PC-3 (cell line): ENCODE measurements around the gene APBA2. TPM values are rescaled to one million over a fixed set of nuclear protein-coding genes. Genes with fewer than 3 reads are reported as not detected.
"Not testable (repeated sequence)": the region's sequence is repeated elsewhere in the genome, so short reads cannot be mapped to it uniquely, and the experiment has no call there.

ENCODE experiments used
- ATAC-seq: fragments of 200-7000 bp; cut with Tn5 transposase; 2 replicates; pipeline ENCODE4 v1.9.1; 2020; ENCODE audit warnings: mild to moderate bottlenecking, moderate library complexity
- BruUV-seq: library from RNA; stranded (reverse); fragments of 400-500 nt; replicated peaks from 2 replicates; lab custom pipeline; 2021; lab: Mats Ljungman, UMichigan
- CTCF ChIA-PET: fragments of 300-600 bp; sonication (Branson Sonifier 250); formaldehyde crosslinking; loops from one replicate; lab custom pipeline; 2022; ENCODE audit warnings: antibody characterized with exemption; lab: Charles Lee
- POLR2A ChIA-PET: fragments of 300-600 bp; sonication (Branson Sonifier 250); formaldehyde crosslinking; loops from one replicate; lab custom pipeline; 2022; ENCODE audit warnings: antibody characterized with exemption; ENCODE audit not compliant: unreplicated experiment; lab: Charles Lee
- DNase-seq: peaks from one replicate; pipeline ENCODE4 v3.0.0-alpha.2; 2015
- H2AFZ ChIP-seq: fragments of 300-600 bp; sonication (generic); 2 replicates; pipeline ENCODE4 v1.6.0; 2016; ENCODE audit warnings: antibody characterized with exemption, low read length
- H3F3A ChIP-seq: fragments of 300-600 bp; sonication (generic); one replicate; pipeline ENCODE4 v1.6.0; 2017; ENCODE audit warnings: antibody characterized with exemption, low read length, control low read depth, mild to moderate bottlenecking; ENCODE audit not compliant: unreplicated experiment
- H3K27ac ChIP-seq: fragments of 300-600 bp; sonication (generic); 2 replicates; pipeline ENCODE4 v1.5.1; 2016; ENCODE audit warnings: mild to moderate bottlenecking, low read length
- H3K27me3 ChIP-seq: fragments of 300-600 bp; sonication (generic); 2 replicates; pipeline ENCODE4 v1.6.1; 2016; ENCODE audit warnings: low read length, mixed read lengths
- H3K36me3 ChIP-seq: fragments of 300-600 bp; sonication (generic); 2 replicates; pipeline ENCODE4 v1.6.1; 2016; ENCODE audit warnings: low read depth, mixed run types, low read length, mixed read lengths
- H3K4me1 ChIP-seq: fragments of 300-600 bp; sonication (generic); 2 replicates; pipeline ENCODE4 v1.5.1; 2016; ENCODE audit warnings: low read length; ENCODE audit not compliant: insufficient read depth
- H3K4me2 ChIP-seq: fragments of 300-600 bp; sonication (generic); 2 replicates; pipeline ENCODE4 v1.6.0; 2016; ENCODE audit warnings: low read length
- H3K4me3 ChIP-seq: fragments of 300-600 bp; sonication (generic); 2 replicates; pipeline ENCODE4 v1.5.1; 2016; ENCODE audit warnings: mild to moderate bottlenecking, low read length, mixed read lengths
- H3K79me2 ChIP-seq: fragments of 300-600 bp; sonication (generic); 2 replicates; pipeline ENCODE4 v1.6.1; 2017; ENCODE audit warnings: low read length, mixed read lengths
- H3K9ac ChIP-seq: fragments of 300-600 bp; sonication (generic); 2 replicates; pipeline ENCODE4 v1.6.0; 2016; ENCODE audit warnings: mild to moderate bottlenecking, low read length
- H3K9me2 ChIP-seq: fragments of 300-600 bp; sonication (generic); replicated peaks from 2 replicates; pipeline ENCODE4 v1.6.1; 2016; ENCODE audit warnings: mixed run types, low read length, mixed read lengths
- H3K9me3 ChIP-seq: fragments of 300-600 bp; sonication (generic); 2 replicates; pipeline ENCODE4 v1.6.1; 2016; ENCODE audit warnings: low read length, mixed read lengths
- H4K20me1 ChIP-seq: fragments of 300-600 bp; sonication (generic); 2 replicates; pipeline ENCODE4 v1.6.1; 2016; ENCODE audit warnings: low read length, mixed read lengths
- CTCF ChIP-seq: fragments of 300-600 bp; sonication (generic); conservative IDR thresholded peaks from 2 replicates; pipeline ENCODE4 v1.5.1; 2017; ENCODE audit warnings: antibody characterized with exemption, low read depth, mild to moderate bottlenecking, low read length
- EZH2 ChIP-seq: fragments of 300-600 bp; sonication (generic); IDR thresholded peaks from one replicate; pipeline ENCODE4 v1.6.1; 2017; ENCODE audit warnings: antibody characterized with exemption, mild to moderate bottlenecking, low read length; ENCODE audit not compliant: unreplicated experiment
- EZH2phosphoT487 ChIP-seq: fragments of 300-600 bp; sonication (generic); IDR thresholded peaks from 2 replicates; pipeline ENCODE4 v1.6.1; 2018; ENCODE audit warnings: mild to moderate bottlenecking, antibody characterized with exemption, low read length, borderline replicate concordance
- intact Hi-C: fragments of 100-400 bp; cut with micrococcal nuclease; formaldehyde crosslinking; loops from 2 replicates; pipeline ENCODE4 v1.9.0; 2023
- total RNA-seq: library from RNA; depleted of rRNA; stranded (reverse); fragments of >200 nt; gene quantifications from 2 replicates; pipeline ENCODE4 v1.2.3, GENCODE V29; 2014

APBA2 gene
- total RNA-seq, 1 experiment from 2014 or later: 61.7 TPM

- no peak for DNase-seq
- Histone ChIP-seq H3K9me3 (no peaks in the 10 kb centered on the region), H3K79me2 (no peaks in the 10 kb centered on the region), H3K4me1 (peaks cover 10% of the 10 kb centered on the region), H3K27me3 (no peaks in the 10 kb centered on the region), H3K9ac (no peak overlapping the region), H3K4me3 (no peak overlapping the region), H3K36me3 (no peaks in the 10 kb centered on the region), H3K4me2 (no peak overlapping the region), H3K9me2 (no peaks in the 10 kb centered on the region), H3F3A (no peaks in the 10 kb centered on the region), H2AFZ (no peak overlapping the region), H3K27ac (no peak overlapping the region), H4K20me1 (peaks cover 5% of the 10 kb centered on the region)
- CTCF ChIA-PET: interaction anchor here (0.6 kb wide), 1 partner anchor 141 kb away, joined by 6 read pairs; no protein-coding TSS in a partner anchor
- no peak for ATAC-seq
- no peak for TF ChIP-seq EZH2phosphoT487
- TF ChIP-seq CTCF: no peak
- TF ChIP-seq EZH2: no peak
- intact Hi-C loops: no loop called here
- no TSS peak for BruUV-seq
- POLR2A ChIA-PET: no interaction called here
These were observed 133.5 kb downstream of the APBA2 start for GRCh38 chr15:29018995-29019976.

GRCh38 chr15:29021857-29022256 lies 136.1 kb downstream of the APBA2 start:
- intact Hi-C loops: no loop called here
- no TSS peak for BruUV-seq
- peaks cover 8% of the 10 kb centered on the region; the same call in 1 of the 2 replicates for H3K4me1 ChIP-seq
- CTCF ChIA-PET: no interaction called here
- ATAC-seq (no peak), DNase-seq (no peak)
- H2AFZ ChIP-seq: no peak overlapping the region
- no peaks in the 10 kb centered on the region for H3F3A ChIP-seq
- H3K9ac ChIP-seq: no peak overlapping the region
- POLR2A ChIA-PET: no interaction called here
- TF ChIP-seq EZH2: no peak
- TF ChIP-seq CTCF: no peak
- TF ChIP-seq EZH2phosphoT487: no peak
- no peaks in the 10 kb centered on the region for H3K9me2 ChIP-seq
- H4K20me1 ChIP-seq: peaks cover 5% of the 10 kb centered on the region; the same call in 1 of the 2 replicates
- H3K79me2 ChIP-seq: no peaks in the 10 kb centered on the region
- H3K9me3 ChIP-seq: no peaks in the 10 kb centered on the region
- no peaks in the 10 kb centered on the region for H3K36me3 ChIP-seq
- no peak overlapping the region for H3K4me2 ChIP-seq
- no peak overlapping the region for H3K4me3 ChIP-seq
- H3K27ac ChIP-seq: no peak overlapping the region
- H3K27me3 ChIP-seq: no peaks in the 10 kb centered on the region

GRCh38 chr15:29024662-29025061 lies 138.9 kb downstream of the APBA2 start:
- Histone ChIP-seq H3K4me3 (no peak overlapping the region), H3K9ac (no peak overlapping the region), H4K20me1 (no peaks in the 10 kb centered on the region), H3K9me2 (no peaks in the 10 kb centered on the region), H3F3A (no peaks in the 10 kb centered on the region), H3K27me3 (no peaks in the 10 kb centered on the region), H3K36me3 (no peaks in the 10 kb centered on the region), H3K4me1 (no peaks in the 10 kb centered on the region), H3K4me2 (no peak overlapping the region), H3K27ac (no peak overlapping the region), H3K9me3 (no peaks in the 10 kb centered on the region), H3K79me2 (no peaks in the 10 kb centered on the region), H2AFZ (no peak overlapping the region)
- intact Hi-C loops: no loop called here
- POLR2A ChIA-PET: no interaction called here
- no peak for ATAC-seq
- DNase-seq: no peak
- no peak for TF ChIP-seq EZH2
- BruUV-seq: no TSS peak
- CTCF ChIA-PET: no interaction called here

- BruUV-seq, H3F3A ChIP-seq, H3K9me3 ChIP-seq, H4K20me1 ChIP-seq, H3K4me1 ChIP-seq, CTCF ChIA-PET, H3K36me3 ChIP-seq, H3K4me2 ChIP-seq, intact Hi-C loops, H3K27me3 ChIP-seq, ATAC-seq, POLR2A ChIA-PET, DNase-seq, H2AFZ ChIP-seq, H3K79me2 ChIP-seq, H3K4me3 ChIP-seq, H3K9me2 ChIP-seq, H3K9ac ChIP-seq, H3K27ac ChIP-seq: not testable (repeated sequence)
These were observed 139.6 kb downstream of the APBA2 start for GRCh38 chr15:29025411-29025810.

GRCh38 chr15:29028158-29028557 lies 142.4 kb downstream of the APBA2 start:
- H3K9ac ChIP-seq, CTCF ChIA-PET, POLR2A ChIA-PET, H3F3A ChIP-seq, H3K9me3 ChIP-seq, H4K20me1 ChIP-seq, H3K36me3 ChIP-seq, H3K27ac ChIP-seq, H2AFZ ChIP-seq, H3K4me3 ChIP-seq, H3K9me2 ChIP-seq, H3K4me1 ChIP-seq, DNase-seq, H3K4me2 ChIP-seq, BruUV-seq, intact Hi-C loops, H3K79me2 ChIP-seq, ATAC-seq, H3K27me3 ChIP-seq: not testable (repeated sequence)
